Muscle of arm (tissue), 12 donors: ENCODE results near the gene KLHL30. TPM values are rescaled to one million over a fixed set of nuclear protein-coding genes. Genes with fewer than 3 reads are reported as not detected.

Experiments used
- DNase-seq: peaks from one replicate; pipeline ENCODE4 v3.0.0-alpha.2; 2013
- polyA plus RNA-seq, 12 donors: library from polyadenylated mRNA; unstranded; fragments of 120-200 nt; gene quantifications; one replicate each; pipeline ENCODE4 v1.2.1, GENCODE V29; 2013; ENCODE audit not compliant: insufficient read length in 12 of 12

KLHL30 gene
- polyA plus RNA-seq, 12 donors = 4.1 to 114 (median 14.2) TPM

- no peak for DNase-seq
Observed at GRCh38 chr2:238117199-238118154, 21.0 kb upstream of the KLHL30 start.

GRCh38 chr2:238119756-238120462, 18.6 kb upstream of the KLHL30 start:
- no peak for DNase-seq

GRCh38 chr2:238120463-238121298, 17.8 kb upstream of the KLHL30 start:
- DNase-seq = no peak

- DNase-seq = no peak
Observed at GRCh38 chr2:238121511-238122286, 16.8 kb upstream of the KLHL30 start.

GRCh38 chr2:238122287-238123217, 15.9 kb upstream of the KLHL30 start:
- no peak for DNase-seq

GRCh38 chr2:238123218-238123971, 15.1 kb upstream of the KLHL30 start:
- no peak for DNase-seq

- DNase-seq = no peak
Observed at GRCh38 chr2:238123991-238124470, 14.4 kb upstream of the KLHL30 start.

- no peak for DNase-seq
Observed at GRCh38 chr2:238124488-238125126, 13.9 kb upstream of the KLHL30 start.

GRCh38 chr2:238125127-238125885, 13.2 kb upstream of the KLHL30 start:
- DNase-seq = no peak

GRCh38 chr2:238126338-238126737, 12.1 kb upstream of the KLHL30 start:
- DNase-seq = no peak

- no peak for DNase-seq
Observed at GRCh38 chr2:238126775-238127164, 11.7 kb upstream of the KLHL30 start.

- peak; percentile 35 for DNase-seq
Observed at GRCh38 chr2:238127165-238128060, 11.1 kb upstream of the KLHL30 start.

- DNase-seq = no peak
Observed at GRCh38 chr2:238128061-238128440, 10.4 kb upstream of the KLHL30 start.

- no peak for DNase-seq
Observed at GRCh38 chr2:238128534-238129001, 9.9 kb upstream of the KLHL30 start.

GRCh38 chr2:238129166-238130010, 9.1 kb upstream of the KLHL30 start:
- DNase-seq = no peak
